ENCODE measurements around the gene ADGRE3.

ADGRE3 gene

DNA sequence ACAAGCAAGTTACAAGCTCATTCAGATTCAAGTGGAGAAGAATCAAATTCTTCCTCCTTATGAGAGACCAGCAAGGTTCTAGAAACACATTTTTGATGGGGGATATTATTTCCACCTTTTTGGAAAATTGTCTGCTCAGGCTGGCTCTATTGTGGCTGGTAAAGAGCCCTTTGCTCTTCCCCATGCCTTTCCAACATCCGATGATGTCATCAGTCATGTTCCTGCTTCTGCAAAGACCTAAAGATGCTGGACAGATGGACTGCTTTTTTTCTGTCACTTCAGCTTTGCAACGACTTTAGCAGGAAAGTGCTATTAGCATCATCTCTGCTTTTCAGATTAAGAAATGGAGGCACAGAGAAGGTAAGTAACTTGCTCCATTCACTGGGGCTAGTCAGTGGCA is 4.2 kb downstream of the ADGRE3 start:
- H3K27me3 ChIP-seq, result peaks cover 0 to 12% of the 10 kb centered on the region in 2 donors
- no peaks in the 10 kb centered on the region for H3K36me3 ChIP-seq
- peaks cover 0 to 13% (median 10%) of the 10 kb centered on the region in 3 donors for H3K9me3 ChIP-seq
- intact Hi-C loops (cut with DNase I; ENCODE audit: low total_unique reads), result no loop called here
- H3K4me3 ChIP-seq, result no peak overlapping the region
- TF ChIP-seq, protein P1, sequence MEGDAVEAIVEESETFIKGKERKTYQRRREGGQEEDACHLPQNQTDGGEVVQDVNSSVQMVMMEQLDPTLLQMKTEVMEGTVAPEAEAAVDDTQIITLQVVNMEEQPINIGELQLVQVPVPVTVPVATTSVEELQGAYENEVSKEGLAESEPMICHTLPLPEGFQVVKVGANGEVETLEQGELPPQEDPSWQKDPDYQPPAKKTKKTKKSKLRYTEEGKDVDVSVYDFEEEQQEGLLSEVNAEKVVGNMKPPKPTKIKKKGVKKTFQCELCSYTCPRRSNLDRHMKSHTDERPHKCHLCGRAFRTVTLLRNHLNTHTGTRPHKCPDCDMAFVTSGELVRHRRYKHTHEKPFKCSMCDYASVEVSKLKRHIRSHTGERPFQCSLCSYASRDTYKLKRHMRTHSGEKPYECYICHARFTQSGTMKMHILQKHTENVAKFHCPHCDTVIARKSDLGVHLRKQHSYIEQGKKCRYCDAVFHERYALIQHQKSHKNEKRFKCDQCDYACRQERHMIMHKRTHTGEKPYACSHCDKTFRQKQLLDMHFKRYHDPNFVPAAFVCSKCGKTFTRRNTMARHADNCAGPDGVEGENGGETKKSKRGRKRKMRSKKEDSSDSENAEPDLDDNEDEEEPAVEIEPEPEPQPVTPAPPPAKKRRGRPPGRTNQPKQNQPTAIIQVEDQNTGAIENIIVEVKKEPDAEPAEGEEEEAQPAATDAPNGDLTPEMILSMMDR (IDR thresholded peaks at IDR 0.05), result no peak
- no peaks in the 10 kb centered on the region for H3K4me1 ChIP-seq
- DNase-seq, result no peak
- H3K27ac ChIP-seq, result no peak overlapping the region

DNA sequence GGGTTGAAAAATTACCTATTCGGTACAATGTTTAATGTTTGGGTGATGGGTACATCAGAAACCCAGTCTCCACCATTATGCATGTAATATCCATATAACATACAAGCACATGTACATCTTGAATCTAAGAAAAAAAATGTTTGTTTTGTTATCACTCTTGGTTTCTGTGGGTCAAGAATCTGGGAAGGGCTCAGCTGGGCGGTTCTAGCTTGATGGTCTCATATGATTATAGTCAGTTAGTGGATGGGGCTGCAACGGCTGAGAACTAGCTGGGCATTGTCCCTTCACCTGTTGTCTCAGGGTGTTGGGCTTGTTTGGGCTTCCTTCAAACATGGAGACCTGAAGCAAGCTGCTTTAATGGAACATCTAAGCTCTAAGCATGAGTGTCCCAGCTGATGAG is 4.7 kb downstream of the ADGRE3 start:
- TF ChIP-seq, protein P1 (IDR thresholded peaks at IDR 0.05), result no peak
- H3K4me3 ChIP-seq, result no peak overlapping the region
- intact Hi-C loops (cut with DNase I; ENCODE audit: low total_unique reads), result no loop called here

DNA sequence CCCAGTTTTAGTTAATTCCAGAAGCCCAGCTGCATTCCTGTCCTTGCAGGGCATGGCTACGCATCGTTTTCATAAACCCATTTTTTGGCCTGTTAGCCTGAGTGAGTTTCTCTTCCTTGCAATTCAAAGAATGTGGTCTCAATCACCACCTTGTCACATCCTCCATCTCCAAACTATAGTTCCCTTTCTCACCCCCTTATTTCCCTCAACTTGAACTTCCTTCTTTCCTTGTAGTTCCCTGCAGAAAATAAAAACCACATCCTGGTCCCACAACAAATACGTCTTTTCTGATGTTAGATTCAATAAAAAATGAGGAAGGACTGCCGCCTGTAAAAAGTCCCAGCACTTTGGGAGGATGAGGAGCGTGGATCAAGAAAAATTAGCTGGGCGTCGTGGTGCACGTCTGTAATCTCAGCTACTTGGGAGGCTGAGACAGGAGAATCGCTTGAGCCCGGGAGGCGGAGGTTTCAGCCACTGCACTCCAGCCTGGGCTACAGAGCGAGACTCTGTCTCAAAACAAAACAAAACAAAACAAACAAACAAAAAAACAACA is 13.2 kb downstream of the ADGRE3 start:
- Histone ChIP-seq H3K27ac (no peak overlapping the region), H3K36me3 (no peaks in the 10 kb centered on the region), H3K4me1 (no peaks in the 10 kb centered on the region), H3K27me3 (peaks cover 0 to 2% of the 10 kb centered on the region in 2 donors), H3K9me3 (no peaks in the 10 kb centered on the region), H3K4me3 (no peak overlapping the region)
- DNase-seq, result no peak
- intact Hi-C loops (cut with DNase I; ENCODE audit: low total_unique reads), result no loop called here
- TF ChIP-seq, protein P1 (IDR thresholded peaks at IDR 0.05), result no peak

More for the DNA sequence above, 4.7 kb downstream of the ADGRE3 start:
- H3K27ac ChIP-seq, result no peak overlapping the region
- H3K4me1 ChIP-seq, result no peaks in the 10 kb centered on the region
- H3K9me3 ChIP-seq, result peaks cover 0 to 13% (median 10%) of the 10 kb centered on the region in 3 donors
- no peak for DNase-seq
- H3K27me3 ChIP-seq, result peaks cover 0 to 10% of the 10 kb centered on the region in 2 donors
- no peaks in the 10 kb centered on the region for H3K36me3 ChIP-seq

- no peak for DNase-seq
- H3K4me1 ChIP-seq, result no peaks in the 10 kb centered on the region
- TF ChIP-seq, protein P1 (IDR thresholded peaks at IDR 0.05), result no peak
- intact Hi-C loops (cut with DNase I; ENCODE audit: low total_unique reads), result no loop called here
- H3K9me3 ChIP-seq, result no peaks in the 10 kb centered on the region
- H3K27me3 ChIP-seq, result peaks cover 0 to 3% of the 10 kb centered on the region in 2 donors
- no peak overlapping the region for H3K4me3 ChIP-seq
- H3K36me3 ChIP-seq, result no peaks in the 10 kb centered on the region
- H3K27ac ChIP-seq, result no peak overlapping the region
Measured at GRCh38 chr19:14659874-14660489, 14.7 kb downstream of the ADGRE3 start.

DNA sequence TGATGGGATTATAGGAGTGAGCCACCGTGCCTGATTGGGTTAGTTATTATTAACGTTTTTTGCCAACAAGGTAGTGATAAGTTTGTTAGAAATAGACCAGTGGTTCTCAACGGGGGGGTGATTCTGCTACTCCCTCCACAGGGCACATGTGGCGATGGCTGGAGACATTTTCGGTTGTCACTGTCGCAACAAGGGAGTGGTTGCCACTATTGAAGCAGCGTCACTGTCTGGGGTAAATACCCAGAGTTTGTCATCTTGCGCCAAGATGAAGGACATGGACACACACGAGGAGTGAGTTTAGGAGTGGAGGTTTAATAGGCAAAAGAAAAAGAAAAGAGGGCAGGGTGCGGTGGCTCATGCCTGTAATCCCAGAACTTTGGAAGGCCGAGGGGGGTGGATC is 18.9 kb downstream of the ADGRE3 start:
- no peak overlapping the region for H3K27ac ChIP-seq
- no peak overlapping the region for H3K4me3 ChIP-seq
- H3K27me3 ChIP-seq, result peaks cover 0 to 6% of the 10 kb centered on the region in 2 donors
- intact Hi-C loops (cut with DNase I; ENCODE audit: low total_unique reads), result no loop called here
- TF ChIP-seq, protein P1 (IDR thresholded peaks at IDR 0.05), result no peak
- no peaks in the 10 kb centered on the region for H3K36me3 ChIP-seq
- H3K9me3 ChIP-seq, result no peaks in the 10 kb centered on the region
- H3K4me1 ChIP-seq, result no peaks in the 10 kb centered on the region
- DNase-seq, result peak in 1 of 2 donors; percentile 12
